Measurements from ENCODE around the gene BNC2.

Gene BNC2

DNA sequence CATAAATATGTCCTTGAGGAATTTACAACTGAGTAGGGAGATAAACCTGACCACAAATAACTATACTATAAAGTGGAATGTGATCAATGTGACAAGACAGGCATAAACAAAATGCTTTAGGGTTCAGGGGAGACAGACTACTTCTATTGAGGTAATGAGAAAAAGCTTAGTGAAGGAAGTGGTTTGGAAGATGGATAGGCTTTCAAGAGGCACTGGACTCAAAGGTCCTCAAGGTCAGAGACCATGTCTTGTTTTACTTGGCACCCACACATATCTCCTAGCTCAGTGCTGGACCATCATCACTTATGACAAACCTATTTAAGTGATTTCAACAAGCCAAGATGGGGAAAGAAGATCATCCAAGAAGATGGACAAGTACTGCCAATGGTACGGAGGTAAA is 257.8 kb downstream of the BNC2 start:
- no peaks in the 10 kb centered on the region for H3K36me3 Mint-ChIP-seq (ENCODE audit: low read depth)
- no peaks in the 10 kb centered on the region for H3K27me3 Mint-ChIP-seq (ENCODE audit: low read depth)
- H3K27ac Mint-ChIP-seq, result no peak overlapping the region
- H3K9me3 Mint-ChIP-seq, result no peaks in the 10 kb centered on the region
- no peak overlapping the region for H3K4me3 Mint-ChIP-seq
- no peaks in the 10 kb centered on the region for H3K4me1 Mint-ChIP-seq (ENCODE audit: low read depth)

DNA sequence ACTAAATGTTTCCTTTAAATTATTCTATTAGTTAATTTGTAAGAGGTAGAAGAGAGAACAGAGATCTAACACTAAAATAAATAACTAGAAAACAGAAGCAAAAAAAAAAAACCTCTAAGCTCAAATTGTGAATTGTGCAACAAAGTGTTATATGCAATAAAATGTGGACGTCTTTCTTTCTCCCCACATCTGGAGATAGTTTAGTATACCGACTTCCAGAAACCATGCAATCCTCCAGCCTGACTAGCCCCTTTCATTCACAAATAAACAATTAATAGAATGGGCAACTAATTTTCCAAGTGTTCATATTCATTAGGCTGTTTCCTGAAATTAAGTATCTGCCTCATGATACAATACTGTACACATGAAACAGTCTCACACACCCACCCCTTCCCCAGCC is 258.5 kb downstream of the BNC2 start:
- no peak overlapping the region for H3K27ac Mint-ChIP-seq
- no peaks in the 10 kb centered on the region for H3K9me3 Mint-ChIP-seq
- H3K4me3 Mint-ChIP-seq, result no peak overlapping the region
- no peaks in the 10 kb centered on the region for H3K4me1 Mint-ChIP-seq (ENCODE audit: low read depth)
- no peaks in the 10 kb centered on the region for H3K36me3 Mint-ChIP-seq (ENCODE audit: low read depth)
- no peaks in the 10 kb centered on the region for H3K27me3 Mint-ChIP-seq (ENCODE audit: low read depth)

DNA sequence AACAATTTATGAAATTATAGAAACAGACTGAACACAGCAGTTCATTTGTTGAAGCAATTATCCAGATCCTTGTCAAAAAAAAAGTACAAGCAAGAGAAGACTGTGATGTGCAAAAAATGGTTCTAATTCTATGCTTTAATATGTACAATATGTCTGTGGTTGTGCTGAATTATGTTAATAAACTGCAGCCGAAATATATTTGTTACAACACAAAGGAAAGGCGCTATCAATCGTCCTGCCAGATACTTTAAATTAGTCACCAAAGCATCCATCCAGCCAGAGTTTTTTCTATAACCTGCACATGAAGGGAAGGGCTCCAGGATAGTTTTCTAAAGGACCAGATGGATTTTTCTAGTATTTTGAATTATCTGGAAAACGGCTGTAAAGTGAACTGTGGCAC is 259.5 kb downstream of the BNC2 start:
- Mint-ChIP-seq H3K4me3 (no peak overlapping the region), H3K9me3 (no peaks in the 10 kb centered on the region), H3K4me1 (ENCODE audit: low read depth) (no peaks in the 10 kb centered on the region), H3K36me3 (ENCODE audit: low read depth) (no peaks in the 10 kb centered on the region), H3K27me3 (ENCODE audit: low read depth) (no peaks in the 10 kb centered on the region), H3K27ac (no peak overlapping the region)

DNA sequence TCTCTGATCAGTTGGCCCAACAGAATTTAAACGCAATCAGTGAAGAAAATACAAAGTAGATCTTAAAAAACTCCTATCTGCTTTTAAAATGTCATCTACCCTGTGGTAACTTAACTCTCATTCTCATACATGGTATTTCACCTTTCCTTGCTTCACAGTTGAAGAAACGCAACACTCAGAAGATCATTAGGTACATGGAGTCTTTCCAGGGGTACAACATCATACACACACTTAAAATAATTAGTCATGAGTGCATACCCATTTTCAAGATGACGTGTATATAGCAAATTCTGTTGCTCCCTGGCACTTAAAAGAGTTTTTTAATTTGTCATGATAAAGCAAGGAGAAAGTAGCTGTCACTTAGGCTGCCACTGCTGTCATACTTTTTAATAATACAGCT is 259.9 kb downstream of the BNC2 start:
- Mint-ChIP-seq H3K9me3 (no peaks in the 10 kb centered on the region), H3K36me3 (ENCODE audit: low read depth) (no peaks in the 10 kb centered on the region), H3K4me1 (ENCODE audit: low read depth) (no peaks in the 10 kb centered on the region)

DNA sequence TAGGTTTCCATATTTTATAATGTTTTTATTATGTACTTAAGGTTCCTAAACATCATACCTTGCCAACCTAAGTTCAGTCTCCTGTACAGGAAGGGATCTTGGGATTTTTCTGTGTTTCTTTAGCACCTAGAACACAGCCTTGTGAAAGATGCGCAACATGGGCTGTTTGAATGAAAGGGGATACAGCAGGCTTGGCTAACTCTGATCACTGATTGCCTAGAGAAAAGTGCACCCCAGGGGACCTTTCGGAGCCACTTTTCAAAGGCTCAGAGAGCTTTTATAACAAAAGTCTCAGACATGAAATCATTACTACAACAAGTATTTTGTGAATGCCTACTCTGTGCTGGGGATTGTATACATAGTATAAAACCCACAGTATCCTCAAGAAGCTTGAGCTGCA is 261.6 kb downstream of the BNC2 start:
- H3K4me3 Mint-ChIP-seq, result no peak overlapping the region
- H3K36me3 Mint-ChIP-seq (ENCODE audit: low read depth), result no peaks in the 10 kb centered on the region
- no peak overlapping the region for H3K27ac Mint-ChIP-seq
- no peaks in the 10 kb centered on the region for H3K9me3 Mint-ChIP-seq
- no peaks in the 10 kb centered on the region for H3K4me1 Mint-ChIP-seq (ENCODE audit: low read depth)
- no peaks in the 10 kb centered on the region for H3K27me3 Mint-ChIP-seq (ENCODE audit: low read depth)

More for the DNA sequence above, 259.9 kb downstream of the BNC2 start:
- no peak overlapping the region for H3K4me3 Mint-ChIP-seq
- H3K27me3 Mint-ChIP-seq (ENCODE audit: low read depth), result no peaks in the 10 kb centered on the region
- H3K27ac Mint-ChIP-seq, result no peak overlapping the region

DNA sequence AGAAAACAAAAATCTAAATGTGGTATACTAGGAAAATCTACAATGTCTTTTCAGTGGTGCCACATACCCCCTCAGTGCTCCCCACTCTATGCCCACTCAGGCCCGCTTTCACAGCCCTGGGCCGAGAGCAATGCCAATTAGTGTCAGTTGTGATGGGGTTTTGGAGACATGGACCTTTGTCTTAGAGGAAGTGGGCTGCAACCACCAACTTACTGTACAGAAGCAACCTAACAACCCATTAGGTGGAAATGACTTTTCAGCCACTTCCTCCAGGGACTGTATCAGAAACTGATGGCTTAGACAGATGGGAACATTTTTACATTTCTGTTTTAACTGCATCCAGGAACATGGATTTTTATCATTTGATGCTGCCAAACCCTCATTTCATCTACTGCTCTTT is 268.0 kb downstream of the BNC2 start:
- Mint-ChIP-seq H3K27me3 (ENCODE audit: low read depth) (no peaks in the 10 kb centered on the region), H3K4me1 (ENCODE audit: low read depth) (no peaks in the 10 kb centered on the region), H3K9me3 (no peaks in the 10 kb centered on the region), H3K27ac (no peak overlapping the region), H3K4me3 (no peak overlapping the region), H3K36me3 (ENCODE audit: low read depth) (no peaks in the 10 kb centered on the region)

DNA sequence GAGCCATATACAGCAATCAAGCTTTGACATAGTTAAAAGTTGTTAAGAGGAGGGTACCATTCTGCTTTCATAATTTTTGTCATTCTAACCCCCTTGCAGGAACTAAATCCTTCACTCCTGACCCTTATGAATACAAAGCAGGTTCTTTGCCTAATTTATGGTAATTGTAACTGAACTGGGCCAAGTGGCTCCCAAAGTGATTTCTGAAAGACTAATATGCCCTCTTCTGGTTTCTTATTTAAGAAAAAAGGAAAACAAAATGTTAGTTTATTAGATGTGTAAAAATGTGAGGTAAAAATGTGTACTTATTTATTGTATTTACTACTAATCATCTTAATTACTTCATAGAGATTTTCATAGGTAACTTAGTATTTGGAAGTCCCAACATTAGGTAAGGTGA is 268.5 kb downstream of the BNC2 start:
- Mint-ChIP-seq H3K9me3 (no peaks in the 10 kb centered on the region), H3K4me3 (no peak overlapping the region), H3K27me3 (ENCODE audit: low read depth) (no peaks in the 10 kb centered on the region), H3K36me3 (ENCODE audit: low read depth) (no peaks in the 10 kb centered on the region), H3K27ac (no peak overlapping the region), H3K4me1 (ENCODE audit: low read depth) (no peaks in the 10 kb centered on the region)

DNA sequence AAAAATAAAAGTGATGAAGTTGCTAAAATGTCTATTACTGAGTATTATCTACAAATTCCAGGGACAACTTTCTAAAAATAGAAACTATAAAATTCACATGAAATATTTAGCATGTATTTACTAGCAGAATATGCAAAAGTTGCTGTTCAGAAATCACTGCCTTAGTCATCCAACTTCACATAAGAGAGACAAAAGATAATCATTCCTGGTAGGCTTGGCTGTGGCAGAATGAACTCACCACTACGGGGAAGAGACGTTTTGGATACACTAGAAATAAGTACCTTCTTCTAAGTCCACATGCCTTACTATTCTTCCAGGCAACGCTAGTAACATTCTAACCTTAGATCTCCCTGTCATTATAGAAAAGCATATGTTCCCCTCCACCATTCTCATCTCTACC is 272.2 kb downstream of the BNC2 start:
- H3K4me1 Mint-ChIP-seq (ENCODE audit: low read depth), result no peaks in the 10 kb centered on the region
- no peaks in the 10 kb centered on the region for H3K36me3 Mint-ChIP-seq (ENCODE audit: low read depth)
- H3K4me3 Mint-ChIP-seq, result no peak overlapping the region
- no peaks in the 10 kb centered on the region for H3K9me3 Mint-ChIP-seq
- no peak overlapping the region for H3K27ac Mint-ChIP-seq
- no peaks in the 10 kb centered on the region for H3K27me3 Mint-ChIP-seq (ENCODE audit: low read depth)

DNA sequence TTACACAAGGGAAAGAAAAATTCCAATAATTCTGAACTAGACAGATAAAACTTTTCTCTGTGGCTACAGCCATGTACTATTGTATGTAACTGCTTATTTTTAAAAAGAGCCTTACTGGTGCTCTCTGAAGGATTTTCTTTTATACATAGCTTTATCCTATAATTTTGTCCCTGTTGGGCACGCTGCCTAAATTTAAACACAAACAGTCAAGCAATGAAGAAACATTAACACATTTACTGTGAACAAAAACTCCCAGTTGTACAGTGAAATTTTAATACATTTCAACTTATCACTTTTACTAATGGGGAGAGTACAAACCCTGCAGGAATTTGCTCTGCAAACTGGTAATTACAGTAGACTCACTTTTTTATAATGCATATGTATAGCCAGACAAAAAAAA is 273.3 kb downstream of the BNC2 start:
- no peak overlapping the region for H3K27ac Mint-ChIP-seq
- no peaks in the 10 kb centered on the region for H3K4me1 Mint-ChIP-seq (ENCODE audit: low read depth)
- no peaks in the 10 kb centered on the region for H3K27me3 Mint-ChIP-seq (ENCODE audit: low read depth)
- no peaks in the 10 kb centered on the region for H3K9me3 Mint-ChIP-seq
- H3K36me3 Mint-ChIP-seq (ENCODE audit: low read depth), result no peaks in the 10 kb centered on the region
- no peak overlapping the region for H3K4me3 Mint-ChIP-seq

DNA sequence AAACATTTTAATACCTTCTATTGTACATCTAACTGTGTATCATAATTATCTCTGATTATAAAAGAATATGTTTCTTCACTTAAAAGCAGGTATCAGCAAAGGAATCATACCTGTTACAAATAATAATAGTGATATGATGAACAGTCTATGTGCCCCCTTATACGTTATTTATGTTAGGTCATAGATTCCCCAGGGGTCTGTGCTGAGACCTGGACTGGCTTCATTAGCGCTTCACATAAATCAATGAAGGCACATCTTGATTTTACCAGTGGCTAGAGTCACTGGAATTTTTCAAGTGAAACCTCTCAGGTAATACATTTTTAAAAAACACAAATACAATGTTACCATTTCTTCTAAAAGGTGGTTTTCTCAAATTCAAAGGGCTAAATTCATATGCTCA is 275.2 kb downstream of the BNC2 start:
- H3K27ac Mint-ChIP-seq, result no peak overlapping the region
- H3K27me3 Mint-ChIP-seq (ENCODE audit: low read depth), result no peaks in the 10 kb centered on the region
- H3K4me3 Mint-ChIP-seq, result no peak overlapping the region
- no peaks in the 10 kb centered on the region for H3K9me3 Mint-ChIP-seq
- no peaks in the 10 kb centered on the region for H3K4me1 Mint-ChIP-seq (ENCODE audit: low read depth)
- no peaks in the 10 kb centered on the region for H3K36me3 Mint-ChIP-seq (ENCODE audit: low read depth)

DNA sequence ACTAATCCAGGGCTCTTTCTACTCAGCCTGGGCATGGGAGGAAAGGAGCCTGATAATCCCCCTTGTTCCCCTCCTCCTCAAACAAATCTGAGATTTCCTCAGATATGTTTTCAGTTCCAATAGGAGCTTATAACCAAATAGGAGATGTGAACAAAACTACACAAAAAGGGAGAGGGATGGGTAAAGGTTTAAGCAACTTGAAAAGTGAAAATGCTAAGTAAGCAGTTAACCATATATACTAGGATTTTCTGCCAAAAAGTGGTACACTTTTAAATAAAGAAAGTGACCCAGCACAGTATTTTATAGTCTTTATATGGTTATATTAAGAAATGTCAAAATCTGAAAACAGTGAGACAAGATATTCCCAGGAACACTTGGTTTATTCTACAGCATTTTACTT is 275.7 kb downstream of the BNC2 start:
- H3K4me1 Mint-ChIP-seq (ENCODE audit: low read depth), result no peaks in the 10 kb centered on the region
- H3K4me3 Mint-ChIP-seq, result no peak overlapping the region
- H3K27ac Mint-ChIP-seq, result no peak overlapping the region
- no peaks in the 10 kb centered on the region for H3K27me3 Mint-ChIP-seq (ENCODE audit: low read depth)
- no peaks in the 10 kb centered on the region for H3K36me3 Mint-ChIP-seq (ENCODE audit: low read depth)
- H3K9me3 Mint-ChIP-seq, result no peaks in the 10 kb centered on the region

DNA sequence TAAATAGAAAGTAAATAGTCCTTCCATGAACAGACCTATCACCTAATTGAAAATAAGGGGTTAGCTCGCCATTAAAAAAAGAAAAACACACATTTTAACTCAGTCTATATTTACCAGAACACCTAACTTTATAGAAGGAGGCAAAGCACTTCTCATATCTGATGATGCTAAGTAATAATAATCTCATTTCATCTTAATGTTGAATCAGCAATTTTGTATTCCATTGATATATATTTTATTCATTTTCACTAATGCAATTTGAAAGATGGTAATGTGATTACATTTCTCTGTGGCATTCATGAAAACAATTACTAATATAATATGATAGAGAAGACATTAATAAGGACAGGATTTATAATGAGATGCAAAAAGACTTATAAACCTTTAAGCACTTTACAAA is 276.7 kb downstream of the BNC2 start:
- no peak overlapping the region for H3K4me3 Mint-ChIP-seq
- no peaks in the 10 kb centered on the region for H3K9me3 Mint-ChIP-seq
- H3K27ac Mint-ChIP-seq, result no peak overlapping the region
- no peaks in the 10 kb centered on the region for H3K36me3 Mint-ChIP-seq (ENCODE audit: low read depth)
- H3K4me1 Mint-ChIP-seq (ENCODE audit: low read depth), result no peaks in the 10 kb centered on the region
- H3K27me3 Mint-ChIP-seq (ENCODE audit: low read depth), result no peaks in the 10 kb centered on the region

DNA sequence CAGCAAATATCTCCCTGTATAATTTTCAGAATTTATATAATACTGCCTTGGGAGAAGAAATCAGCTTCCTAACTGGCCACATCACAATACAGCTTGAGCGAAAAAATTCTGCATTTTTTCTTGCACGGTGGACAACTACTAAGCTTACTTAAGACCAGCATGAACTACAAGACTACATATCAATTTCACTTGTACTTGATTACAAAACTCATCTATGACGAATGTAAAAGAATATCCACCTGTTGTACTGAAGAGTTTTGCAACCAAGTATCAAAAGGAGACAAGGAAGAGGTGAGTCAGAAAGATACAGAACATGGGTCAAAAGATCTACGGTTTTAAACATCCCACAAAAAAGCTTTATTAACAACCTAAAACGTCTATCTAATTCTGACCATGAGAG is 279.4 kb downstream of the BNC2 start:
- Mint-ChIP-seq H3K27ac (no peak overlapping the region), H3K9me3 (no peaks in the 10 kb centered on the region), H3K27me3 (ENCODE audit: low read depth) (no peaks in the 10 kb centered on the region), H3K4me3 (no peak overlapping the region), H3K4me1 (ENCODE audit: low read depth) (no peaks in the 10 kb centered on the region), H3K36me3 (ENCODE audit: low read depth) (no peaks in the 10 kb centered on the region)

DNA sequence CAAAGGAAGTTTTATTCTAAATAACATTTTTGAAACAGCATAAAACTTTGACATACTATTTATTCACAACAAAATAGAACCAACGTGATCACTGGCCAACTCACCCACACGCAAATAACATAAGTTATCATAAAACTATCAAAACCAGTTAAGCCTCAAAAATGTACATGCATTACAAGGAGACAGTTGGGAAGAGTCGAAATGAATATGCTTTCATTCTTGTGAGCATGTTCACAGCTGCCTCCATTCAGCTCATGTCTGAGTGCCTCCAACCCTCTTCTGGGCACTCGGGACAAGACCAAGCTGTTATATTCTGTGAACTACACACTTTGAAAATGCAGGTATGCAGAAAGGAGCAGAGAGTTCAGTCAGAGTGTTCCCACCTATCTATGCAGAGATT is 284.9 kb downstream of the BNC2 start:
- Mint-ChIP-seq H3K4me3 (no peak overlapping the region), H3K27me3 (ENCODE audit: low read depth) (no peaks in the 10 kb centered on the region), H3K9me3 (no peaks in the 10 kb centered on the region), H3K27ac (no peak overlapping the region), H3K36me3 (ENCODE audit: low read depth) (no peaks in the 10 kb centered on the region), H3K4me1 (ENCODE audit: low read depth) (no peaks in the 10 kb centered on the region)

DNA sequence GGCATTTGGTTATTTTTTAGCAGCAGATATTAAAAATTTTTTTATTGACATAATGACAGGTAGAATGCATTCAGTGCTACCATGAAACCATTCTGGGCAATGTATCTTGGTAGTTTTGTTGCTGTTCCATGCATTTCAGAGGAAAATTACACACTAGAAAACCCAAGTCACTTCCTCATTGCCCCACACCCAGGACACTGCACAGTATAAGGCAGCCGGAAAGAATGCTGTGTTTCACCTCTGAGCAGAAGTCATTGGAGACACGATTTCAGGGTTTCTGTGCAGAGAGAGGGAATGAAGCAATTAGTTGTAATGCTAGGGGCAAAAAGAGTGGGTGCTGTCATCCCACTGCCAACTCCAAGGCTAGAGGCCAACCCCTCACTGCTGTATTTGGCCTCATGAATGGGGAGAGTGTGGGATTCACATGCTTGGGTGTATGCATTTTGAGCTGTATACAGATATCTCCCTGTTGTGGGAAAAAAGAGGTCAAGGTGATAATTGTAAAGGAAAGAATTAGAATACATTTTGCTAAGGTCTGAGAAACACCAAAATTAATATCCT is 290.5 kb downstream of the BNC2 start:
- Mint-ChIP-seq H3K27ac (no peak overlapping the region), H3K36me3 (ENCODE audit: low read depth) (no peaks in the 10 kb centered on the region), H3K4me3 (no peak overlapping the region), H3K27me3 (ENCODE audit: low read depth) (no peaks in the 10 kb centered on the region), H3K4me1 (ENCODE audit: low read depth) (no peaks in the 10 kb centered on the region), H3K9me3 (no peaks in the 10 kb centered on the region)

DNA sequence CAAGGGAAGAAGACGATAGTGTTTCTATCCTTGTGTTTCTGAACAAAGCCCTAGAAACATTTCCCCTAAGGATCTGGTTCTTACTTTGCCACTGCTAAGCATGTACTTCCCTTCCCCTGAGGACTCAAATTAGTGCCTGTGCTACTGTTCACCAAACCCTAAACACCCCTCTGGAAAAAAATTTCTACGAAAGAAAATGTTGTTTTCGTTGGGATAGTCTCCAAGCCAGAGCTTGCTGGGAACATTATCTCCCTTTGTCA is 294.6 kb downstream of the BNC2 start:
- no peaks in the 10 kb centered on the region for H3K4me1 Mint-ChIP-seq (ENCODE audit: low read depth)
- H3K9me3 Mint-ChIP-seq, result no peaks in the 10 kb centered on the region
- no peak overlapping the region for H3K4me3 Mint-ChIP-seq
- H3K27me3 Mint-ChIP-seq (ENCODE audit: low read depth), result no peaks in the 10 kb centered on the region
- H3K27ac Mint-ChIP-seq, result no peak overlapping the region
- no peaks in the 10 kb centered on the region for H3K36me3 Mint-ChIP-seq (ENCODE audit: low read depth)
